ENCODE measurements around the gene NUDT21. TPM values are rescaled to one million over a fixed set of nuclear protein-coding genes. Genes with fewer than 3 reads are reported as not detected.

The NUDT21 gene
- total and polyA plus RNA-seq, 7 donors: 16.9 to 52.4 (median 41.1) TPM

- WGBS, 3 donors: 91 to 96% (median 95%) methylated on average over 6 of the region's 6 CpGs
- Histone ChIP-seq H3K4me3 (no peak overlapping the region), H3K4me1 (peaks cover 11% of the 10 kb centered on the region), H3K27me3 (ENCODE audit: insufficient read depth in 3 of 3, low read length in 2 of 3) (no peaks in the 10 kb centered on the region), H3K9me3 (no peaks in the 10 kb centered on the region), H3K36me3 (ENCODE audit: insufficient read depth in 1 of 2, low read depth in 1 of 2) (peaks cover 11 to 100% of the 10 kb centered on the region in 2 donors), H3K27ac (no peak overlapping the region)
- no peak for TF ChIP-seq CTCF (IDR thresholded peaks at IDR 0.05)
- ATAC-seq: no peak
- intact Hi-C loops (cut with DNase I): no loop called here
- DNase-seq: no peak
Observed at GRCh38 chr16:56457927-56458470, 6.9 kb upstream of the NUDT21 start.

- peaks cover 5 to 49% of the 10 kb centered on the region in 2 donors for H3K36me3 ChIP-seq (ENCODE audit: insufficient read depth in 1 of 2, low read depth in 1 of 2)
- peak overlapping the region; percentile 96 for H3K27ac ChIP-seq
- H3K9me3 ChIP-seq: no peaks in the 10 kb centered on the region
- H3K4me1 ChIP-seq: peaks cover 38% of the 10 kb centered on the region
- WGBS, 3 donors: 3 to 6% (median 4%) methylated on average over 31 of the region's 31 CpGs
- no peak for TF ChIP-seq CTCF (IDR thresholded peaks at IDR 0.05)
- peak; percentile 84 to 91 (median 88) for ATAC-seq
- peak; percentile 38 to 84 for DNase-seq
- peak overlapping the region; percentile 87 for H3K4me3 ChIP-seq
- intact Hi-C loops (cut with DNase I): loop anchor here in 1 of 2 donors (5.0 kb wide), 1 partner anchor 1365 kb away; no protein-coding TSS in a partner anchor
- no peaks in the 10 kb centered on the region for H3K27me3 ChIP-seq (ENCODE audit: insufficient read depth in 3 of 3, low read length in 2 of 3)
Observed at GRCh38 chr16:56451753-56452689, 889 bp upstream of the NUDT21 start.

GRCh38 chr16:56450275-56450985, 702 bp downstream of the NUDT21 start:
- ATAC-seq (peak in 1 of 4 donors; percentile 26), DNase-seq (no peak)
- Histone ChIP-seq H3K27ac (peak overlapping the region; percentile 96), H3K4me3 (peak overlapping the region; percentile 87), H3K9me3 (no peaks in the 10 kb centered on the region), H3K36me3 (ENCODE audit: insufficient read depth in 1 of 2, low read depth in 1 of 2) (peaks cover 7 to 49% of the 10 kb centered on the region in 2 donors), H3K27me3 (ENCODE audit: insufficient read depth in 3 of 3, low read length in 2 of 3) (no peaks in the 10 kb centered on the region), H3K4me1 (peaks cover 38% of the 10 kb centered on the region)
- TF ChIP-seq CTCF (IDR thresholded peaks at IDR 0.05): no peak
- intact Hi-C loops (cut with DNase I): loop anchor here in 1 of 2 donors (5.0 kb wide), 1 partner anchor 1367 kb away; no protein-coding TSS in a partner anchor
- WGBS, 3 donors: 7 to 8% (median 7%) methylated on average over 18 of the region's 18 CpGs

GRCh38 chr16:56448005-56448404, 3.1 kb downstream of the NUDT21 start:
- Histone ChIP-seq H3K36me3 (ENCODE audit: insufficient read depth in 1 of 2, low read depth in 1 of 2) (peaks cover 2 to 46% of the 10 kb centered on the region in 2 donors), H3K27me3 (ENCODE audit: insufficient read depth in 3 of 3, low read length in 2 of 3) (no peaks in the 10 kb centered on the region), H3K4me1 (peaks cover 35% of the 10 kb centered on the region), H3K4me3 (no peak overlapping the region), H3K27ac (no peak overlapping the region), H3K9me3 (no peaks in the 10 kb centered on the region)
- ATAC-seq: no peak
- no peak for DNase-seq
- intact Hi-C loops (cut with DNase I): no loop called here
- TF ChIP-seq CTCF (IDR thresholded peaks at IDR 0.05): no peak

Measured in psoas muscle (tissue), 8 donors.